Inferior parietal cortex (tissue), 1 donor: Measurements from ENCODE around the gene FAM83F.
"Not testable (repeated sequence)": the region's sequence is repeated elsewhere in the genome, so short reads cannot be mapped to it uniquely, and the experiment has no call there.

Experiments used
- DNase-seq: peaks from one replicate; pipeline ENCODE4 v3.0.0-alpha.2; 2016; ENCODE audit errors: extremely low spot score

Gene FAM83F

DNA sequence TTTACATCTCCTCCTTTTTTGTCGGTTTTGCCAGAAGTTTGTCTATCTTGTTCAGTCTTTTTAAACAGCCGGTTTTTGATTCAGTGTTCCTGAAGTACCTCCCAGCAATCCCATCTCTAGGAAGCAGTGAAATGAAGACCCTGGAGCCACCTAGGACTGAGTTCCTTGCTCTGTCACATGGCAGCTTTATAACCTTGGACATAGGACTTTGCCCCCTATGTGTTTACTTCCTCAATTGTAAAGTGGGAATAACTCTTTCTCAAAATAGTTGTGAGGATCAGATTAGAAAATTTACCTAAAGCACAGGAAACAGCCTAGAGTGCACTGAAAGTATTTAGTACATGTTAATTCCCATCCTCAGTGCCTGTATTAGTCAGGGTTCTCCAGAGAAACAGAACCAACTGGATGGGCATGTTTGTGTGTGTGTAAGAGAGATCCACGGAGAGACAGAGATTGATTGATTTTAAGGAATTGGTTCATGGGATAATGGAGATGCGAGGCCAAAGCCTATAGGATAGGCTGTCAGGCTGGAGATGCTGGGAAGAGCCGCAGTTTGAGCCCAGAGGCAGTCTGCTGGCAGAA is 20.0 kb downstream of the FAM83F start:
- no peak for DNase-seq

DNA sequence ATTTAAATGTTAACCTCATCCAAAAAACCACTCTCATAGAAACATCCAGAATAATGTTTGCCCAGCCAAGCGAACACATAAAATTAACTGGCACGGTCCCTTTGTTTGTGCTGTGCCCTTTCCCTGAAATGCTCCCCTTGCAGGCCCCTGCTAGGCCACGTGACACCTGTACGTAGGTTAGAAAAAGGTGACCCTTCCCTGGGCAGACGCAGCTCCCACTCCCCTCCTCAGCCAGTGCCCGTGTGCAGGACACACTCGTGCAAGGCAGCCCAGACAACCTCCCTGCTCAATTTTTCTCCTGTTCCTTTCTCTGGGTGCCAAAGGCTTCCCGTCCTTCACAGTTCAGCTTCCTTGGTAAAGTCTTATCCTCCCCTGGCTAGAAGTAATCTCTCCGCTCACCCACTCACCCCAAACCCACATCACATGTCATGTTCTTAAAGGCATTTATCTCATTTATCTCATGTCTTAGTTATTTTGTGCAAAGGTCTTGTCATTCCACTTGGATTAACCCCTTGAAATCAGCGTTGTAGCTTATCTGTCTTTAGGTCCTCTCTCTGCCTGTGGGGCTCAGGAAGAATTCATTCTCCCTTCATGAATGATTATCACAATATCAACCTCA is 20.7 kb downstream of the FAM83F start:
- DNase-seq = no peak

DNA sequence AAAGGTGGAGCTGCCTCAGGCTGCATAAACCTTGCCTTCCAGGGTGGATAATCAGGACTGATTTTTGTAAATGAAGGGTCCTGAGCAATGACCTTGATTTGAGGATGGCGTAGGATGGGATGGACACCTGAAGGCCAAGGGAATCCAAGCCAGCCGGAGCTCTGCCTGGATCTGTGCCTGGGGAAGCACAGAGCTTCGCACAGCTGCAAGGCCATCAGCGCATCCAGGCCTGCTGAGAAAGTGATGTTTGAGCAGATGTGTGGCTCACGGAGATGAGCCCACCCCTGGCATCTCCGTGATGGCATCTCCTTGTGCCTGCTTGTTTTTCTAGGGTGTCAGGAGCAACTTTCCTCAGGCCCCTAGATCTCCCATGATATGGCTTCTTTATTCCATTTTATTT is 23.3 kb downstream of the FAM83F start:
- DNase-seq = no peak

DNA sequence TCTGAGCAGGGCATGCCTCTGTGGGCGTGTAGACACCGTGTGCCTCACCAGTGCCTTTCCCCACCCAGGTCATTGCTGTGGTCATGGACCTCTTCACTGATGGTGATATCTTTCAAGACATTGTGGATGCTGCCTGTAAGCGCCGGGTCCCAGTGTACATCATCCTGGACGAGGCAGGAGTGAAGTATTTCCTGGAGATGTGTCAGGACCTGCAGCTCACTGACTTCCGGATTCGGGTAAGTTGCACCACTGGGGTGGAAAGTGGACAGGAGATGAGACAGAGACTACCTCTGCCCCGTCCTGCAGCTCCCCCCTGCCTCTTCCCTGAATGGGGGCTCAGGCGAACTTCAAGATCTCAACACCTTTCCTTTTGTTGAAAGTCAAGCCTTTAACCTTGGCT is 24.3 kb downstream of the FAM83F start:
- no peak for DNase-seq

DNA sequence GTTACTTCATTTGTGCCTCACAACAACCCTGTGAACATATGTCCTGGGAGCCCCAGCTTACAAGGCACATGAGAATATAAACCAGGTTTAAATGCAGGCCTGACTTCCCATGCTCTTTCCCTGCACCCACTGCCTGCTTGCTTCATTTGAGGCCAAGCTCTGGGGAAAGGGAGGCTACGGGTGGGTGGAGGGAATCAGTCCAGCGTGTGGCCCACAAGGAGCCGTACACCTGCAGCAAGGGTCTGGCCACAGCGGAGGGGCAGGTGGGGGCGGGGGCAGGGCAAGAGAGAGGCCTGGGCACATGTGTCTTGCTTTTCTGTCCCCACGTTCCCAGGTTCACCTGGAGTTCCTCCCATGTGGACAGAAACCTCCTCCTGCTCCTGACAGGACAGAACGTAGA is 26.2 kb downstream of the FAM83F start:
- no peak for DNase-seq

DNA sequence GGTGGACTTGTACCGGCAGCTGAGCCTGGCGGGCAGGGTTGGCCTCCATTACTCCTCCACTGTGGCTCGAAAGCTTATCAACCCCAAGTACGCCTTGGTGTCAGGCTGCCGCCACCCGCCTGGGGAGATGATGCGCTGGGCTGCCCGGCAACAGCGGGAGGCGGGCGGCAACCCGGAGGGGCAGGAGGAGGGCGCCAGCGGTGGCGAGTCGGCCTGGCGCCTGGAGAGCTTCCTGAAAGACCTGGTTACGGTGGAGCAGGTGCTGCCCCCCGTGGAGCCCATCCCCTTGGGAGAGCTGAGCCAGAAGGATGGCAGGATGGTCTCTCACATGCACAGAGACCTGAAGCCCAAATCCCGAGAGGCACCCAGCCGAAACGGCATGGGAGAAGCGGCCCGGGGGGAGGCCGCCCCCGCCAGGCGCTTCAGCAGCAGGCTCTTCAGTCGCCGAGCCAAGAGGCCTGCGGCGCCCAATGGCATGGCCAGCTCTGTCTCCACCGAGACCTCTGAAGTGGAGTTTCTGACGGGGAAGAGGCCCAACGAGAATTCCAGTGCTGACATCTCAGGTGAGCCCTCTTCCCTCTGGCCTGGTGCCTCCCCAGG is 26.7 kb downstream of the FAM83F start:
- no peak for DNase-seq

DNA sequence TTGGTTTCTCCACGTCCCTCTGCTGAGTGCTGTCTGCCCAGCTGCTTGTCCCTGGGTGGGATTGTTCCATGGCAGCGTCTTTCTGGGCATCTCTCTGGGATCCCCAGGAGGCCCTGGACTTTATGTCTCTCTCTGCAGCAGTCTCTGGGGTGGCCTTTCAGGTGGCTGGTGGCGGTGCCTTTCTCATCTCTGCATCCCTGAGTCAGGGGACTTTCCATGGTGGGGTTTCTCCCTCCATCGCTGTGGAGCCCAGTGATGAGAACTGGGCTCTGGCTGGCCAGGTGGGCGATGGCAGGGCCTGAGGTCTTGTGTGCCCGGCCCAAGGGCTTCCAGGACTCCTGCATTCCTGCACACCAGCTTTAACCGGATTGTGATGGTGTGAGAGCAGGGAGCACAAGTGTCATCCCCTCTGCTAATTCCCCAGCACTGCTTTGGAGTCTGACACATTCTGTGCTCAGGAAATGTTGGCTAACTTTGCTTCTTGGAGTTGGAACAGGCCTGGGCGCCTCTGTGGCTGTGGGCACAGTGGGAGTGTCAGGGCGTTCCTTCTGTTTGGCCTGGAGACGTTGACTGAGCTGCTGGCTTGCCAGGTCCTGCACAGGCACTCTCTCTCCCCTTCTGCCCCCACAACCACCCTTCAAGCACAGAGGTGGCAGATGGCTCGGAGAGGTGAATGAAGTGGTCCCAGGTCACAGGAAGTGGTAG is 27.9 kb downstream of the FAM83F start:
- DNase-seq = no peak

DNA sequence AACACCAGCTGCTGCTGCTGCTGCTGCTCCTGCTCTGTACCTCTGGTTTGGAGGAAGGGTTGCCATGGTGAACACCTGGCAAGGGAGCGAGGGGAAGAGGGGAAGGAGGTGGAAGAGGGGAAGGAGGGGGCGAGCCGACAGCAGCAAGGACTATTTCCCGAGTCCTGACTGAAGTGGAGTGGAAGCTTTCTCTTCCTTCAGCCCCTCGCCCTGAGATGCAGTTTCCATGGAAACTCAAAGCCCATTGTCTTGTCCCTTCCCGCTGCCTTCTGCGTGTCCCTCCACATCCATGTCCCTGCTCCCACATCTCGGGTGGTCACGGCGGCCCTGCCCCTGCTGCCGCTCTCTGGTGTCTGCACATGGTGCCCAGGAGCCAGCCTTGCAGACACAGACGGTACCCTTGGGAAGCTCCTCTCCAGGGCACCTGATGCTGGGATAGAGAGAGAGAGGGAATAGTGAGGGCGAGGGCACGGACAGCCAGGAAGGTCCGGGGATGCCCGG is 28.6 kb downstream of the FAM83F start:
- no peak for DNase-seq

DNA sequence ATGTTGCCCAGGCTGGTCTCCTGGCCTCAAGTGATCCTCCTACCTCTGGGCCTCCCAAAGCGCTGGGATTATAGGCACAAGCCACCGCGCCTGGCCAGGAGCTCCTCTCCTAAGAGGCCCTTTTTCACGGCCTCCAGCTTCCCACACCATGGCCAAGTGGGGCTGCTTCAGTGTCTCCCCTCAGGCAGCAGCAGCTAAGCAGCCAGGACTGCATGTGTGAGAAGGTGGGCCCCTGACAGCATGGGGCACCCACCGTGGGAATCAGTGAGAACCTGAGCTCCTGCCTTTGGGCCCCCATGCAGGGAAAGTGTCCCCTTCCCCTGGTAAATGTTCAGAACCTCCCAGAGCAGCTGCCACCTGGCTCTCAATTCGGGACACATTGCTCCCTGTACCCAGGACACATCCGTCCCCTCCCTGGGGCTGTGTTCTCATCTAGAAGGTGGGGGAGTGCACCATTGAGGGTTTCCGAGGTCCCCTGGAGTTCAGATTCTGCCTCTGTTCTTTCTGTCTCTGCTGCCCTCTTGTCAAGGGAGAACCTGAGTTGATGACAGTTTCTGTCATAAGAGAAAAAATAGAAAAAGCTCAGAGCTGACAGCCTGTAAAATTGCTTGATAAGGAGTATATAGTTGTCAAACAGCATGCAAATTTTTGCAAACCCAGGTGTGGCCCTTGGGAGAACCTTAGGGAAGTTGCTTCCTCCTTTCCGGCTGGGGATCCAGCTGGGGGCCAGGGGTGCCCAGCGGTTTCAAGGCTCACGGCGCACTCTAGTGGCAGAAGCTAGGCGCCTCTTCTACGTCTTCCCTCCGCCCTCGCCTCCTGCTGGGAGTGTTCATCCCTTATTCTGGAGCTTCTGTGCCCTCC is 29.7 kb downstream of the FAM83F start:
- DNase-seq = peak; percentile 81

DNA sequence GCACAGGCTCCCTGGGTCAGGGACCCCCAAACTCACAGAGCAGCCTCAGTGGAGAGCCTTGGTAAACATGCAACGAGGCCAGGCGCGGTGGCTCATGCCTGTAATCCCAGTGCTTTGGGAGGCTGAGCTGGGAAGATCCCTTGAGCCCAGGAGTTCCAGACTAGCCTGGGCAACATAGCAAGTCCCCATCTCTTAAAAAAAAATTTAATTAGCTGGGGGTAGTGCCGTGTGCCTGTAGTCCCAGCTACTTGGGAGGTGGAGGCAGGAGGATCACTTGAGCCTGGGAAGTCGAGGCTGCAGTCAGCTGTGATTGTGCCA is 30.3 kb downstream of the FAM83F start:
- DNase-seq = not testable (repeated sequence)

DNA sequence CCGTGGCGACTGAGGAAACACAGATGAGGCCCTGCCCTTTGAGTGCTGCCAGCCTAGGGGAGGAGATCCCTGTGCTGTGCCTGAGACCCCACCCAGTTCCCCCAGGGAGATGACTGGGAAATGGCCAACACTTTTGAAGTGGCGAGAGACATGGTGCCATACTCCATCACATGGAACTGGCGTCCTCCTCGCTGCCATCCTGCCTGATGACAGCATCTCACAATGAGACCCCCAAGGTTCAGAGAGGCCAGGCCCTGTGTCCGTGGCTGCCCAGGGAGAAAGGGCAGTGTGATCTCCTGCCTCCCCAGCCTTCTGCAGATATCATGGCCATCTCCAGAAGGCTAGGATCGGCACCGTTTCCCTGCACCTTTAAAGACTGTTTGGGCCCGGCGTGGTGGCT is 31.1 kb downstream of the FAM83F start:
- no peak for DNase-seq

DNA sequence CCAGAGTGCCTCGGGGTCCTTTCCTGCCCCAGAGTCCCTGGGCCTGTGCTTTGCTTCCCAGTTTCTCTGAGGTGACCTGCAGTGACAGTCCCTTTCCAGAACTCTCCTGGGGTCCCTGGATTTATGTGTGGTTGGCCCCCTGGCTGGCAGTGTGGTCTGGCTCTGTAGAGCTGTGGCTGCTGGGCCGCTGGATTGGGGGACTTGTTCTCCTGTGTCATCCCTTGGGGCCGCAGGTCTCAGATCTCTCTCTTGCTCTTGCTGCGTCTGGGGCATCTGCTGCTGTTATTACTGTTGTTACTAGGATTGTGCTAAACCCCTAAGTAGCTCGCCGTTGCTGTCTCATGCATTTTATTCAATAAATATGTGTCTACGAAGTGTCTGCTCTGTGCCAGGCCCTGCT is 31.9 kb downstream of the FAM83F start:
- no peak for DNase-seq

DNA sequence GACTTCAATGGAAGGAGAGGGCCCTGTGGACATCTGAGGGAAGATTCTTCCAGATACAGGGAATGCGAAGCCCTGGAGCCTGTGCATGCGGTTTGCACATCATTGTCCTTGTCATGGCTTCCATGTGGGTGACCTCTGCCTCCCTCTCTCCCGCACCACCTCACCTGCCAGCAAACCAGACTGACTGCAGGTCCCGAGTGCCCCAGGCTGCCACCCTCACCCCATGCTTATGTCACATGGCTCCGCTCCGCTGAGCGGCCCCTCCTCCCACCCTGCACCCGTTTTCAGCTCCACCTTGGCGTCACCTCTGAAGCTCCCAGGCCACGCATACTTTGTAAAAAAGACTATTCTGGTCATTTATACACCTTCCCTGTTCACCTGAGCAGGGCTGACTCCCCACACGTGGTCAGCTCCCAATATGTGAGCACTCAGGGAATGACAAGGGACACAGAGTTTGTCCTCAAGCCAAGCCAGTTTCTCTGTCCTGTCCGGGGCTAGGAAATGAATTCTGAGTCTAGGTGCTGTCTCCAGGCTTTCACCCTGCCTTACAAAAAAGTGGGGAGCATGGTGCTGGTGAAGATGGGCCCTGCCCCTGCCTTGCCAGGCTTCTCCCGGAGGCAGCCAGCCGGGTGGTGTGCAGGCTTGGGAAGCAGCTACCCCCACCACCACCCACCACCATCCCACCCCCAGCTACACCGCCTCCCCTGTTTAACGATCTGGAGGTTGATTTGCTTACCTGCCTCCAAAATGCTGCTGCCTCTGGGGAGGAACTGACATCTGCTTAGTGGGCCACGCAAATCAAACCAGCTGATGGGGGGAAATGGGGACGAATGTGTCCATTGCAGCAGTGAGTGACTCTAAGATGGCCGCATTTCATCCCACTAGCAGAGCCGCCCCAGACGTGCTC is 32.7 kb downstream of the FAM83F start:
- DNase-seq = no peak

DNA sequence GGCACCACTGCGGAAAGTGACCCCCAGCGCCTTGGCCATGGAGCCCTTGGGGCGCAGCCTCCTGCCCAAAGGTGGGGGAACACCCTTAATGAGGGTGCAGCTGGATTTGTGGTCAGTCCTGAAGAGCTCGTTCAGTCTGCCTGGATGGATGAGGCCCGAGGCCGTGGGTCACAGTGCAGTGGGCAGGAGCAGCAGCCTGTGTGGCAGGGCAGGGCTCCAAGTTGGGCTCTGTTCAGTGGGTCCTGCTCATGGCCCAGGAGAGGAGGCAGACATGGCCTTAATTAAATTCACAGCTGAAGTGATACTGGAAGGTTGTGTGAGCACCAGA is 33.3 kb downstream of the FAM83F start:
- no peak for DNase-seq

DNA sequence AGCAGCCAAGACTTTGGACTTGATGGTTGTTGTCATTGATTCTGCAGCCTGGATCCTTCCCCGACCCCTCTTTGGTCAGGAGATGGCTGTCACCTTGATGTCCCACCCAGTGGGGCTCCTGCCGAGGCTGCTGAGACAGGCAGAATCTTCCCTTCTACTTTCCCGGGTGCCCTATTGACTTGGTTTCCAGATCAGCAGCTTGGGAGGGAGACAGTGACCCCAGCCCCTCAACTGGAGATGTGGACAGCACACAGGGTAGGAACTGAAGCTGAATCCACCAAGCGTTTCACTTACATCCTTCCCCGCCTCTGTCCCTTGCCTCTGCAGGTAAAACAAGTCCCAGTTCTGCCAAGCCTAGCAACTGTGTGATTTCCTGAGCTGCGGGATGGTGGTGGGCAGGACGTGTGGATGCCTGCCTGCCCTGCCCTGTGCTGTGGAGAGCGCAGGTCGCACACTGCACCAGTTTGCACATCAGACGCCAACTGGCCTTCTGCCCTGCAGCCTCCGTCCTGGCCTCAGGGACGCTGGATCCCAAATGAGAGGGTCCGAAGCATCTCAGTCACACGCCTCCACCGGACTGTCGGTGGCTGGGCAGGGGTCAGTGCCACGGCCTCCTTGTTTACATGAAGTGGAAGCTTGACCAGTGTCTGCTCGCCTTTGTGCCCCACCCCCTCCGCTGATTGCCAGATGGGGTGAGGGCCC is 34.6 kb downstream of the FAM83F start:
- DNase-seq = no peak

DNA sequence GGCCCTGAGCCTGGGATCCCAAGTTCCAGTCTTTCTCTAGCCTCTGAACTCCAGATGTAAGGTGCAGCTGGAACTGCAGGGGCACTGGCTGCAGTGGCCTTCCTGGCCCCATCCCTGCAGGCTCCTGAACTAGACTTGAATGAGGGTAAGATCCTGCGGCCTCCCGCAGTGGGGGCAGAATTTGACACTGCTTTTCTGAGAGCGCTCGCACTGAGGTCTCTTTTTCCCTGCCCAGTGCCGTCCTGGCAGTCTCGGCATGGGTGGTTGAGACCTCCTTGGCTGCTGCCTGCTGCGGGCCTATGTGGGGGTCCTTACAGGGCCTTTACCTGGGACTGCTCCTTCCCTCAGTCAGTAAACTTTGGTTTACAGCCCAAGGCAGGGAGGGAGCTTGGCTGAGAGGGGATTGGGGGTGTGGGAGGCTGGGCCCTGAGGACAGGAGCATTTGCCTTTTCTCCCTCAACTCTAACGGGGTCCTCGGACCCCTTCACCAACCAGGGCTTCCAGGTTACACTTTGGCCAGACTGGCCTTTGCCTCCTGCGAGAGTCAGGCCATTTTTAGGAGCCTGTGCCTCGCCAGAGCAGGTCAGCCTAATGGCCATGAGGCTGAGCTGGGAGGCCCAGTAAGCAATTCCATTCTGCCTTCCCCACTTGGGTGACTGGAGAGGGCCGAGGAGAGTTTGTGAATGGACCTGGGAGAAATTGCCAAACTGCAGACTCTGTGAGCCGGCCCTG is 35.4 kb downstream of the FAM83F start:
- no peak for DNase-seq

DNA sequence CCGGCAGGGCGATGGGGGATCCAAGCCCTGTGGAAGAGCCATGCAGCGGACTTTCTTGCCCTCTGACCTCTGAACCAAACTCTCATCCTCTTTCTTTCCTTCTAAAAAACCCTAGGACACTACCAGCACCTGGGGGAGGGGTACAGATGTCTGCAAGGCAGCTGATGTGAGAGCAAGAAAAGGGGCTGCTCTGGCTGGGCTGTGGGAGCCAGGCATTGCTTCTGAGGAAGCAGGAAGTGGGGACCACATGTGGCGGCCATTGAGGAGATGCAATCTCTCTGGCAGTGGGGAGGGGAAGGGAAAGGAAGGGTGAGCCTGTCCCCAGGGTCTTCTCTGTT is 36.0 kb downstream of the FAM83F start:
- DNase-seq = no peak

DNA sequence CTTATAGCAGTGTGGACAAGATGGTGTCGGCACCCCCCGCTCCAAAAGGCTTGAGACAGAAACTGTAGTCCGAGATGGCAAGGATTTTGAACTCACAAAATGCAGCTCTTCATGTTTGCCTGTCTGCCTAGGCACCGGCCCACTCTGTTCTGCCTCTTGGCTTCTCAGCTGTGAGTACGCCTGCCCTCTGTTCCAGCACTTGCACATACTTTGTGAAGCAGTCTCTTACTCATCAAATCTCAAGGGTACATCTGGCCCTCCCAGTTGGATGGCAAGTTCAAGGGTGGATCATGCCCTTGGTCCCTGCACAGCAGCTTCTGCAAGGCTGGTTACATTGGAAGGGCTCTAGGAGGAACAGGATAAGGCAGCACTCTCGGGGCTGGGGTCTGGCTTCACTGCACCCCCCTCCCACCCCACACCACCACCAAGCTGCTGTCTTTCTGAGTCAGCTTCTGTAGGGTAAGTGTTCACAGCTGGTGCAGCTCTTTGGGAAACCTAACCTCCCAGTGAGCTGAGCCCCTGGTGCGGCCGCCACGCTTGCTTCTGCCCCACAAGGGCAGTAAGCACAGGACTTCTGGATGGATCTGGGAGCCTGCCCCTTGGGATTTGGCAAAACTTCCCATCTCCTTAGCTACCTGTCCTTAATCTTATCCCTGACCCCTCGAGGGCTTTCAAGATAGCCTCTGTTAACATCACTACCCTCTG is 37.2 kb downstream of the FAM83F start:
- no peak for DNase-seq
